Muscle of leg (tissue), 11 donors: ENCODE results near the gene ARHGDIG. TPM values are rescaled to one million over a fixed set of nuclear protein-coding genes. Genes with fewer than 3 reads are reported as not detected.
"Not testable (repeated sequence)": the region's sequence is repeated elsewhere in the genome, so short reads cannot be mapped to it uniquely, and the experiment has no call there.

ENCODE experiments used
- DNase-seq: peaks from one replicate; pipeline ENCODE4 v3.0.0; 2013
- H3K27ac ChIP-seq: one replicate; pipeline ENCODE4 v1.5.1; 2013; ENCODE audit warnings: mild to moderate bottlenecking, low read length, control low read depth
- H3K27me3 ChIP-seq: one replicate; pipeline ENCODE4 v1.6.1; 2013; ENCODE audit warnings: low read length; ENCODE audit not compliant: control insufficient read depth, insufficient read depth
- H3K36me3 ChIP-seq: one replicate; pipeline ENCODE4 v1.6.1; 2013; ENCODE audit warnings: low read length; ENCODE audit not compliant: control insufficient read depth, insufficient read depth
- H3K4me1 ChIP-seq: one replicate; pipeline ENCODE4 v1.6.1; 2013; ENCODE audit warnings: low read length; ENCODE audit not compliant: control insufficient read depth, insufficient read depth
- H3K4me3 ChIP-seq: one replicate; pipeline ENCODE4 v1.5.1; 2013; ENCODE audit warnings: low read length, control low read depth
- H3K9me3 ChIP-seq: replicated peaks from 2 replicates; pipeline ENCODE4 v1.6.1; 2013; ENCODE audit warnings: low read depth, low read length; ENCODE audit not compliant: control insufficient read depth
- WGBS: methylation state at CpG from one replicate; pipeline ENCODE4 v1.1.5; 2013; ENCODE audit warnings: missing lambda C conversion rate; ENCODE audit not compliant: insufficient coverage; 5-methylcytosine and 5-hydroxymethylcytosine counted together
- polyA plus RNA-seq, 8 donors: library from polyadenylated mRNA; unstranded; fragments of 120-200 nt; gene quantifications; one replicate each; pipeline versions ENCODE4 v1.2.1 to v1.2.3, GENCODE V29; 2013; ENCODE audit warnings: inconsistent platforms in 1 of 8, low replicate concordance in 1 of 8; ENCODE audit not compliant: insufficient read length in 8 of 8, insufficient read depth in 1 of 8
- total RNA-seq: library from RNA; stranded (reverse); fragments of 120-200 nt; gene quantifications from one replicate; pipeline ENCODE4 v1.2.4, GENCODE V29; 2013

The ARHGDIG gene
- total and polyA plus RNA-seq, 9 donors: 0.30 to 2.4 (median 0.66) TPM

DNA sequence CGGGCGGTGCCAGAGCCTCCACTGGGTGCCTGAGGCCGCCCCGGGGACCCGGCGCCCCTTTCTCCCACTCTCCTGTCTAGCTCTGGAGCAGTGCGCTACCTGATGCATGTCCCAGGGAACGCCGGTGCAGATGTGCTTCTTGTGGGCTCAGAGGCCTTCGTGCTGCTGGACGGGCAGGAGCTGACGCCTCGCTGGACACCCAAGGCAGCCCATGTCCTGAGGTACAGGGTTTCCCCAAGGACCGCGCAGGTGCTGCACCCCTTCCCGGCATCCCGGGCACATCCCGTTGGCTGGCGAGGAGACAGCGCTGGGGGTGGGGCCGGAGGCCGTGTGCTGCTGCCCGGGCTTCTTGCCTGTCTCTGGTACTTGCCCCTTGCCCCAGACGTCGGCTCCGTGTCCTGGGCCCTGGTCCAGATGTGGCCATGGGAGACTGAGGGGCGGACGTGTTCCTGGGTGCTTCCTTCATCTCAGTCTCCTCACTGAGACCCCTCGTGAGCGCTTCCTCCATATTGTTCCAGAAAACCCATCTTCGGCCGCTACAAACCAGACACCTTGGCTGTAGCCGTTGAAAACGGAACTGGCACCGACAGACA is 17.1 kb upstream of the ARHGDIG start:
- Histone ChIP-seq H3K9me3 (no peaks in the 10 kb centered on the region), H3K4me3 (no peak overlapping the region), H3K4me1 (peaks cover 22% of the 10 kb centered on the region), H3K36me3 (peaks cover 54% of the 10 kb centered on the region), H3K27ac (no peak overlapping the region), H3K27me3 (no peaks in the 10 kb centered on the region)
- DNase-seq: no peak
- WGBS: 93% methylated on average over 33 of the region's 35 CpGs

DNA sequence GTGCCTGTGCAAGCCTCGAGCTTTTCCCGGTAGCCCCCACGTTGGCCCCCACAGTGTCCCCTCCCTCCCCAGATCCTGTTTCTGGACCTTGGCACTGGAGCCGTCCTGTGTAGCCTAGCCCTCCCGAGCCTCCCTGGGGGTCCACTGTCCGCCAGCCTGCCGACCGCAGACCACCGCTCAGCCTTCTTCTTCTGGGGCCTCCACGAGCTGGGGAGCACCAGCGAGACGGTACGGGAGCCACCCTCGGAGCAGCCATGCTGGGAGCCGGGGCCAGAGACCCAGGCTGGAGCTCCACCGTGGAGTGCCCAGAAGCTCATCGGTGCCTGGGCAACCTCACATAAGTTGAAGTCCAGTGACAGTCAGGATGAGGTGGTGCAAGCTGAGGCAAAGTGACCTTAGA is 16.4 kb upstream of the ARHGDIG start:
- Histone ChIP-seq H3K4me1 (peaks cover 22% of the 10 kb centered on the region), H3K27ac (no peak overlapping the region), H3K4me3 (no peak overlapping the region), H3K36me3 (peaks cover 53% of the 10 kb centered on the region), H3K27me3 (no peaks in the 10 kb centered on the region), H3K9me3 (no peaks in the 10 kb centered on the region)
- WGBS: 88% methylated on average over 17 of the region's 17 CpGs
- no peak for DNase-seq

- Histone ChIP-seq H3K36me3 (peaks cover 49% of the 10 kb centered on the region), H3K27ac (no peak overlapping the region), H3K27me3 (no peaks in the 10 kb centered on the region), H3K9me3 (no peaks in the 10 kb centered on the region), H3K4me1 (peaks cover 22% of the 10 kb centered on the region), H3K4me3 (no peak overlapping the region)
- 78% methylated on average over 23 of the region's 23 CpGs for WGBS
- DNase-seq: no peak
Observed at GRCh38 chr16:264440-264951, 15.9 kb upstream of the ARHGDIG start.

DNA sequence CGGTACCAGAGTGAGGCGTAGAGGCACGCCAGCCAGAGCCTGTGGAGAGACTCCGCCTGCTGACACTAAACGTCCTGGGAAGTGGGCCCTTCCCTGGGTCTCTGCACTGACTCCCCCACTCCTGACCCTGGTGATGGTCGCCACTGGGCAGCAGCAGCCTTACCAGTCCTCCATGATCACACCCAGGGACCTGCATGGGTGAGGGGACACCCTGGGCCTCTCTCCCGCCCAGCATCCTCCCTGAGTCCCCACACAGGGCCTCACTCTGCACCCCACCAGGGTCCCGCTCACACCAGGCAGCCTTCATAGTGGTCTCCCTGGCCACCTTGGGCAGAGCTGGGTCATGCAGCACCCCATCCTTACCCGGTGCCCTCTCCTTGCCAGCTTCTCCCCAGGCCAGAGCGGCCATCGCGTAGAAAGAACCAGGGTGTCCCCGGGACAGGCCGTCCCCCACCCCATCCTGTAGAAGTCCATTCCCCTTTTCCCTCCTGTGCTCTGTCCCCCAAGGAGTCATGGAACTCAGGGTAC is 15.3 kb upstream of the ARHGDIG start:
- peaks cover 22% of the 10 kb centered on the region for H3K4me1 ChIP-seq
- DNase-seq: no peak
- H3K9me3 ChIP-seq: no peaks in the 10 kb centered on the region
- H3K27me3 ChIP-seq: no peaks in the 10 kb centered on the region
- 77% methylated on average over 10 of the region's 14 CpGs for WGBS
- peaks cover 43% of the 10 kb centered on the region for H3K36me3 ChIP-seq
- H3K4me3 ChIP-seq: no peak overlapping the region
- H3K27ac ChIP-seq: no peak overlapping the region

GRCh38 chr16:265711-266110 is 14.7 kb upstream of the ARHGDIG start:
- peak; percentile 36 for DNase-seq
- H3K27me3 ChIP-seq: peaks cover 3% of the 10 kb centered on the region
- H3K36me3 ChIP-seq: peaks cover 37% of the 10 kb centered on the region

GRCh38 chr16:266258-267164 is 13.9 kb upstream of the ARHGDIG start:
- Histone ChIP-seq H3K9me3 (no peaks in the 10 kb centered on the region), H3K4me3 (no peak overlapping the region), H3K36me3 (peaks cover 29% of the 10 kb centered on the region), H3K4me1 (peaks cover 22% of the 10 kb centered on the region), H3K27me3 (peaks cover 3% of the 10 kb centered on the region), H3K27ac (no peak overlapping the region)
- DNase-seq: no peak
- 67% methylated on average over 22 of the region's 25 CpGs for WGBS

More at GRCh38 chr16:265711-266110, 14.7 kb upstream of the ARHGDIG start:
- peaks cover 22% of the 10 kb centered on the region for H3K4me1 ChIP-seq
- WGBS: 61% methylated on average over 12 of the region's 12 CpGs
- H3K9me3 ChIP-seq: no peaks in the 10 kb centered on the region
- no peak overlapping the region for H3K4me3 ChIP-seq
- H3K27ac ChIP-seq: no peak overlapping the region

DNA sequence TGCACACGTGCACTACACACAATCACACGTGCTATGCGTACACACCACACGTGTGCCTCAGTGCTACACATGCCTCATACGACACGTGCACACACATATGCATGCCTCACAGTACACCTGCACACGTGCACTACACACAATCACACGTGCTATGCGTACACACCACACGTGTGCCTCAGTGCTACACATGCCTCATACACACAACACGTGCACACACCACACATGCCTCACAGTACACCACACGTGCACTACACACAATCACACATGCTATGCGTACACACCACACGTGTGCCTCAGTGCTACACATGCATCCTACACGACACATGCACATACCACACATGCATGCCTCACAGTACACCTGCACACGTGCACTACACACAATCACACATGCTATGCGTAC is 12.8 kb upstream of the ARHGDIG start:
- not testable (repeated sequence) for H3K9me3 ChIP-seq, H3K4me3 ChIP-seq, H3K27me3 ChIP-seq, H3K27ac ChIP-seq, DNase-seq
- WGBS: 92% methylated on average over 17 of the region's 17 CpGs
- Histone ChIP-seq H3K4me1 (peaks cover 22% of the 10 kb centered on the region), H3K36me3 (peaks cover 19% of the 10 kb centered on the region)

- WGBS: 67% methylated on average over 30 of the region's 40 CpGs
- H3K36me3 ChIP-seq: peaks cover 13% of the 10 kb centered on the region
- H3K4me3 ChIP-seq: no peak overlapping the region
- no peaks in the 10 kb centered on the region for H3K9me3 ChIP-seq
- DNase-seq: no peak
- H3K27ac ChIP-seq: no peak overlapping the region
- H3K27me3 ChIP-seq: peaks cover 8% of the 10 kb centered on the region
- H3K4me1 ChIP-seq: peaks cover 27% of the 10 kb centered on the region
Observed at GRCh38 chr16:268141-269053, 12.0 kb upstream of the ARHGDIG start.

- H3K27ac ChIP-seq: no peak overlapping the region
- peaks cover 27% of the 10 kb centered on the region for H3K4me1 ChIP-seq
- no peaks in the 10 kb centered on the region for H3K9me3 ChIP-seq
- no peak for DNase-seq
- 67% methylated on average over 23 of the region's 24 CpGs for WGBS
- H3K4me3 ChIP-seq: no peak overlapping the region
- H3K27me3 ChIP-seq: peaks cover 15% of the 10 kb centered on the region
- peaks cover 5% of the 10 kb centered on the region for H3K36me3 ChIP-seq
Observed at GRCh38 chr16:269061-269796, 11.2 kb upstream of the ARHGDIG start.
